ENCODE measurements around the gene SKIC3. TPM values are rescaled to one million over a fixed set of nuclear protein-coding genes. Genes with fewer than 3 reads are reported as not detected.

Gene SKIC3
- total and polyA plus RNA-seq, 10 of the 15 experiments (the other 5 are each of a cell fraction or from before 2014, with no cell fraction given), result 23.6 to 73.7 (median 55.6) TPM

DNA sequence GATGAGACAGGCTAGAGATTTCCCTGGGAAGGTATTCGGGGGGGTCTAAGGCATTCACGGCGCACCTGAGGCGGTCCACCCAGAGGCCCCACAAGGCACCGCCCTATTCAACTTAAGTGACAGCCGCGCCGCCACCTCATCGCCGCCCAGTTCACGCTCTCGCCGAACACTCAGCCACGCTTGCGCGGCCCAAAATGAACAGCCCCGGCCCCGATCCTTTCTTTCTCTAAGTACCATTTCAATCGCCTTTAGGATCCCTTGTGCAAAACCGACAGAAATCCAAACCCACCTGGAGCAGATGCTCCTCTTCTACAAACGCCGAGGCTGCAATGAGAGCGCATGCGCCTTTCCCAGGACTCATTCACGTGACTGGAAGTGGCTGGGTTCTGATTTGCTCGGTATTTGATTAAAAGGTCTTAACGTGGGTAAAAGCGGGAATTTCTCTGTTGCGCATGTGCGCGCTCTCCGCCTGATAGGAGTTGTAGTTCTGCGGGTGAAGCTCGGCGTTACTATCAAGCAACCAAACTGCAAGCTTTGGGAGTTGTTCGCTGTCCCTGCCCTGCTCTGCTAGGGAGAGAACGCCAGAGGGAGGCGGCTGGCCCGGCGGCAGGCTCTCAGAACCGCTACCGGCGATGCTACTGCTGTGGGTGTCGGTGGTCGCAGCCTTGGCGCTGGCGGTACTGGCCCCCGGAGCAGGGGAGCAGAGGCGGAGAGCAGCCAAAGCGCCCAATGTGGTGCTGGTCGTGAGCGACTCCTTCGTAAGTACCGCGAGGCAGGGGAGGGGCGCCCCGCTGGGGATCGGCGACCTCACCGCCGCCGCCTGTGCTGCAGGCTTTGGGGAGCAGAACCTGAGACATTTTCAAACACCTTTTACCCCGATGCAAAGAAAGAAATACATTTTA is at the start of gene SKIC3, which contains the start of gene ARSK (continued):
- TF ChIP-seq, protein P1, sequence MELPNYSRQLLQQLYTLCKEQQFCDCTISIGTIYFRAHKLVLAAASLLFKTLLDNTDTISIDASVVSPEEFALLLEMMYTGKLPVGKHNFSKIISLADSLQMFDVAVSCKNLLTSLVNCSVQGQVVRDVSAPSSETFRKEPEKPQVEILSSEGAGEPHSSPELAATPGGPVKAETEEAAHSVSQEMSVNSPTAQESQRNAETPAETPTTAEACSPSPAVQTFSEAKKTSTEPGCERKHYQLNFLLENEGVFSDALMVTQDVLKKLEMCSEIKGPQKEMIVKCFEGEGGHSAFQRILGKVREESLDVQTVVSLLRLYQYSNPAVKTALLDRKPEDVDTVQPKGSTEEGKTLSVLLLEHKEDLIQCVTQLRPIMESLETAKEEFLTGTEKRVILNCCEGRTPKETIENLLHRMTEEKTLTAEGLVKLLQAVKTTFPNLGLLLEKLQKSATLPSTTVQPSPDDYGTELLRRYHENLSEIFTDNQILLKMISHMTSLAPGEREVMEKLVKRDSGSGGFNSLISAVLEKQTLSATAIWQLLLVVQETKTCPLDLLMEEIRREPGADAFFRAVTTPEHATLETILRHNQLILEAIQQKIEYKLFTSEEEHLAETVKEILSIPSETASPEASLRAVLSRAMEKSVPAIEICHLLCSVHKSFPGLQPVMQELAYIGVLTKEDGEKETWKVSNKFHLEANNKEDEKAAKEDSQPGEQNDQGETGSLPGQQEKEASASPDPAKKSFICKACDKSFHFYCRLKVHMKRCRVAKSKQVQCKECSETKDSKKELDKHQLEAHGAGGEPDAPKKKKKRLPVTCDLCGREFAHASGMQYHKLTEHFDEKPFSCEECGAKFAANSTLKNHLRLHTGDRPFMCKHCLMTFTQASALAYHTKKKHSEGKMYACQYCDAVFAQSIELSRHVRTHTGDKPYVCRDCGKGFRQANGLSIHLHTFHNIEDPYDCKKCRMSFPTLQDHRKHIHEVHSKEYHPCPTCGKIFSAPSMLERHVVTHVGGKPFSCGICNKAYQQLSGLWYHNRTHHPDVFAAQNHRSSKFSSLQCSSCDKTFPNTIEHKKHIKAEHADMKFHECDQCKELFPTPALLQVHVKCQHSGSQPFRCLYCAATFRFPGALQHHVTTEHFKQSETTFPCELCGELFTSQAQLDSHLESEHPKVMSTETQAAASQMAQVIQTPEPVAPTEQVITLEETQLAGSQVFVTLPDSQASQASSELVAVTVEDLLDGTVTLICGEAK (IDR thresholded peaks at IDR 0.05; ENCODE audit: borderline replicate concordance), result peak; percentile 66; the same call in 1 of the 2 replicates
- TF ChIP-seq JUNB (IDR thresholded peaks at IDR 0.05), result no peak
- TF ChIP-seq CHD2 (IDR thresholded peaks at IDR 0.05; ENCODE audit: borderline replicate concordance, low read depth, low read length), result peak; percentile 81; the same call in 1 of the 2 replicates
- TF ChIP-seq, protein P2, sequence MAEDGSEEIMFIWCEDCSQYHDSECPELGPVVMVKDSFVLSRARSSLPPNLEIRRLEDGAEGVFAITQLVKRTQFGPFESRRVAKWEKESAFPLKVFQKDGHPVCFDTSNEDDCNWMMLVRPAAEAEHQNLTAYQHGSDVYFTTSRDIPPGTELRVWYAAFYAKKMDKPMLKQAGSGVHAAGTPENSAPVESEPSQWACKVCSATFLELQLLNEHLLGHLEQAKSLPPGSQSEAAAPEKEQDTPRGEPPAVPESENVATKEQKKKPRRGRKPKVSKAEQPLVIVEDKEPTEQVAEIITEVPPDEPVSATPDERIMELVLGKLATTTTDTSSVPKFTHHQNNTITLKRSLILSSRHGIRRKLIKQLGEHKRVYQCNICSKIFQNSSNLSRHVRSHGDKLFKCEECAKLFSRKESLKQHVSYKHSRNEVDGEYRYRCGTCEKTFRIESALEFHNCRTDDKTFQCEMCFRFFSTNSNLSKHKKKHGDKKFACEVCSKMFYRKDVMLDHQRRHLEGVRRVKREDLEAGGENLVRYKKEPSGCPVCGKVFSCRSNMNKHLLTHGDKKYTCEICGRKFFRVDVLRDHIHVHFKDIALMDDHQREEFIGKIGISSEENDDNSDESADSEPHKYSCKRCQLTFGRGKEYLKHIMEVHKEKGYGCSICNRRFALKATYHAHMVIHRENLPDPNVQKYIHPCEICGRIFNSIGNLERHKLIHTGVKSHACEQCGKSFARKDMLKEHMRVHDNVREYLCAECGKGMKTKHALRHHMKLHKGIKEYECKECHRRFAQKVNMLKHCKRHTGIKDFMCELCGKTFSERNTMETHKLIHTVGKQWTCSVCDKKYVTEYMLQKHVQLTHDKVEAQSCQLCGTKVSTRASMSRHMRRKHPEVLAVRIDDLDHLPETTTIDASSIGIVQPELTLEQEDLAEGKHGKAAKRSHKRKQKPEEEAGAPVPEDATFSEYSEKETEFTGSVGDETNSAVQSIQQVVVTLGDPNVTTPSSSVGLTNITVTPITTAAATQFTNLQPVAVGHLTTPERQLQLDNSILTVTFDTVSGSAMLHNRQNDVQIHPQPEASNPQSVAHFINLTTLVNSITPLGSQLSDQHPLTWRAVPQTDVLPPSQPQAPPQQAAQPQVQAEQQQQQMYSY (CRISPR knock-in tag; IDR thresholded peaks at IDR 0.05), result no peak
- TF ChIP-seq, protein P3, sequence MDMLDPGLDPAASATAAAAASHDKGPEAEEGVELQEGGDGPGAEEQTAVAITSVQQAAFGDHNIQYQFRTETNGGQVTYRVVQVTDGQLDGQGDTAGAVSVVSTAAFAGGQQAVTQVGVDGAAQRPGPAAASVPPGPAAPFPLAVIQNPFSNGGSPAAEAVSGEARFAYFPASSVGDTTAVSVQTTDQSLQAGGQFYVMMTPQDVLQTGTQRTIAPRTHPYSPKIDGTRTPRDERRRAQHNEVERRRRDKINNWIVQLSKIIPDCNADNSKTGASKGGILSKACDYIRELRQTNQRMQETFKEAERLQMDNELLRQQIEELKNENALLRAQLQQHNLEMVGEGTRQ (IDR thresholded peaks at IDR 0.05; ENCODE audit: borderline replicate concordance, low read depth, low read length), result peak; percentile 73; the same call in 1 of the 2 replicates
- TF ChIP-seq, protein P4, sequence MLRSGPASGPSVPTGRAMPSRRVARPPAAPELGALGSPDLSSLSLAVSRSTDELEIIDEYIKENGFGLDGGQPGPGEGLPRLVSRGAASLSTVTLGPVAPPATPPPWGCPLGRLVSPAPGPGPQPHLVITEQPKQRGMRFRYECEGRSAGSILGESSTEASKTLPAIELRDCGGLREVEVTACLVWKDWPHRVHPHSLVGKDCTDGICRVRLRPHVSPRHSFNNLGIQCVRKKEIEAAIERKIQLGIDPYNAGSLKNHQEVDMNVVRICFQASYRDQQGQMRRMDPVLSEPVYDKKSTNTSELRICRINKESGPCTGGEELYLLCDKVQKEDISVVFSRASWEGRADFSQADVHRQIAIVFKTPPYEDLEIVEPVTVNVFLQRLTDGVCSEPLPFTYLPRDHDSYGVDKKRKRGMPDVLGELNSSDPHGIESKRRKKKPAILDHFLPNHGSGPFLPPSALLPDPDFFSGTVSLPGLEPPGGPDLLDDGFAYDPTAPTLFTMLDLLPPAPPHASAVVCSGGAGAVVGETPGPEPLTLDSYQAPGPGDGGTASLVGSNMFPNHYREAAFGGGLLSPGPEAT (IDR thresholded peaks at IDR 0.05; ENCODE audit: low read depth), result peak; percentile 92; the same call in 1 of the 2 replicates
- no peak; the same call in 1 of the 2 replicates for TF ChIP-seq GABPA (IDR thresholded peaks at IDR 0.05; ENCODE audit: low read depth)
- TF ChIP-seq ATF7 (IDR thresholded peaks at IDR 0.05; ENCODE audit: low read depth), result peak; percentile 40
- no peak for TF ChIP-seq MTA3 (IDR thresholded peaks at IDR 0.05; ENCODE audit: borderline replicate concordance, low read length)
- TF ChIP-seq NR2C1 (IDR thresholded peaks at IDR 0.05), result no peak
- peak; percentile 87 for TF ChIP-seq LARP7 (IDR thresholded peaks at IDR 0.05)
- 0 out of 2 replicates have a peak, but pooled peaks have one; percentile 53 for TF ChIP-seq ASH2L (IDR thresholded peaks at IDR 0.05; ENCODE audit: borderline replicate concordance, low read depth)
- TF ChIP-seq, protein P5, sequence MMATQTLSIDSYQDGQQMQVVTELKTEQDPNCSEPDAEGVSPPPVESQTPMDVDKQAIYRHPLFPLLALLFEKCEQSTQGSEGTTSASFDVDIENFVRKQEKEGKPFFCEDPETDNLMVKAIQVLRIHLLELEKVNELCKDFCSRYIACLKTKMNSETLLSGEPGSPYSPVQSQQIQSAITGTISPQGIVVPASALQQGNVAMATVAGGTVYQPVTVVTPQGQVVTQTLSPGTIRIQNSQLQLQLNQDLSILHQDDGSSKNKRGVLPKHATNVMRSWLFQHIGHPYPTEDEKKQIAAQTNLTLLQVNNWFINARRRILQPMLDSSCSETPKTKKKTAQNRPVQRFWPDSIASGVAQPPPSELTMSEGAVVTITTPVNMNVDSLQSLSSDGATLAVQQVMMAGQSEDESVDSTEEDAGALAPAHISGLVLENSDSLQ (IDR thresholded peaks at IDR 0.05), result peak; percentile 97
- TF ChIP-seq NRF1 (conservative IDR thresholded peaks at IDR 0.05; ENCODE audit: low read depth, low read length), result peak; percentile 98
- TF ChIP-seq, protein P6, sequence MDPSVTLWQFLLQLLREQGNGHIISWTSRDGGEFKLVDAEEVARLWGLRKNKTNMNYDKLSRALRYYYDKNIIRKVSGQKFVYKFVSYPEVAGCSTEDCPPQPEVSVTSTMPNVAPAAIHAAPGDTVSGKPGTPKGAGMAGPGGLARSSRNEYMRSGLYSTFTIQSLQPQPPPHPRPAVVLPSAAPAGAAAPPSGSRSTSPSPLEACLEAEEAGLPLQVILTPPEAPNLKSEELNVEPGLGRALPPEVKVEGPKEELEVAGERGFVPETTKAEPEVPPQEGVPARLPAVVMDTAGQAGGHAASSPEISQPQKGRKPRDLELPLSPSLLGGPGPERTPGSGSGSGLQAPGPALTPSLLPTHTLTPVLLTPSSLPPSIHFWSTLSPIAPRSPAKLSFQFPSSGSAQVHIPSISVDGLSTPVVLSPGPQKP (IDR thresholded peaks at IDR 0.05; ENCODE audit: low read depth, low read length), result no peak
